ENCODE measurements around the gene TOR1AIP2. TPM values are rescaled to one million over a fixed set of nuclear protein-coding genes. Genes with fewer than 3 reads are reported as not detected.

Gene TOR1AIP2
- total and polyA plus RNA-seq, 2 of the 8 experiments (the other 6 are each of a cell fraction or from before 2014, with no cell fraction given), result 12.1 to 75.2 TPM

- FAIRE-seq, result no peak
- no peak overlapping the region for H3K4me2 ChIP-seq (ENCODE audit: insufficient read depth in 1 of 2, low read depth in 2 of 2, low read length in 2 of 2)
- no peak overlapping the region for H4K8ac ChIP-seq (ENCODE audit: extremely low read depth, insufficient read depth, low read length)
- peak in 1 of 2 experiments; percentile 38 for DNase-seq (ENCODE audit: low read depth in 1 of 2, low spot score in 2 of 2)
- no peaks in the 10 kb centered on the region for H4K20me1 ChIP-seq (replicated peaks in 1 of 2; ENCODE audit: control insufficient read depth in 1 of 2, insufficient read depth in 2 of 2, low read length in 2 of 2)
- no peak overlapping the region for H2AK5ac ChIP-seq (ENCODE audit: low read depth, low read length)
- WGBS, 2 experiments (ENCODE audit: extremely low coverage in 1 of 2, insufficient coverage in 1 of 2, insufficient read length in 1 of 2, insufficient replicate concordance in 2 of 2, low coverage in 1 of 2, low lambda C conversion rate in 2 of 2, missing lambda C conversion rate in 1 of 2), result 85% methylated on average over 7 of the region's 7 CpGs; no CpG with 5 or more reads in 1 of the 2 experiments
- no peaks in the 10 kb centered on the region for H3K9me3 ChIP-seq (ENCODE audit: insufficient read depth in 2 of 2, low read depth in 1 of 2, low read length in 1 of 2)
- no peak for TF ChIP-seq KDM5A (IDR thresholded peaks at IDR 0.05; ENCODE audit: low read length)
- no peak overlapping the region for H4K5ac ChIP-seq (ENCODE audit: insufficient read length, low read depth, low read length)
- ChIA-PET POLR2A (ENCODE audit: partially characterized antibody) (interaction anchor here (0.6 kb wide), 1 partner anchor 228 kb away, joined by 3 read pairs; no protein-coding TSS in a partner anchor), CTCF (ENCODE audit: partially characterized antibody) (interaction anchor here (18.9 kb wide), 1 partner anchor 16 kb away, joined by 251 read pairs; no protein-coding TSS in a partner anchor)
- H3K36me3 ChIP-seq (ENCODE audit: control insufficient read depth in 2 of 4, insufficient read depth in 4 of 4, low read length in 3 of 4), result no peaks in the 10 kb centered on the region
- H2BK5ac ChIP-seq (ENCODE audit: low read depth, low read length), result no peak overlapping the region
- no peak overlapping the region for H4K91ac ChIP-seq (replicated peaks; ENCODE audit: insufficient read length, low read length)
- no peak overlapping the region for H2BK120ac ChIP-seq (replicated peaks; ENCODE audit: low read depth, low read length)
- no peak overlapping the region for H3K4ac ChIP-seq (replicated peaks; ENCODE audit: insufficient read length, low read depth, low read length)
- H3K23ac ChIP-seq (ENCODE audit: insufficient read length), result no peak overlapping the region
- H3K4me3 ChIP-seq (ENCODE audit: extremely low read depth in 1 of 4, insufficient read depth in 2 of 4, low read depth in 3 of 4, low read length in 4 of 4), result no peak overlapping the region
- H3K9ac ChIP-seq (replicated peaks in 1 of 4; ENCODE audit: extremely low read depth in 1 of 4, low read depth in 3 of 4, low read length in 3 of 4), result no peak overlapping the region
- H3K27ac ChIP-seq (ENCODE audit: low read depth, low read length), result no peak overlapping the region
- H3K4me1 ChIP-seq (replicated peaks in 1 of 4; ENCODE audit: control insufficient read depth in 3 of 4, insufficient read depth in 4 of 4, low read length in 3 of 4), result peaks cover 0 to 7% (median 4%) of the 10 kb centered on the region in 4 experiments; a peak in 5 of 7 replicates
- no peak overlapping the region for H3K18ac ChIP-seq (ENCODE audit: extremely low read depth, low read length)
- no peaks in the 10 kb centered on the region; the same call in 1 of the 2 replicates for H3K79me1 ChIP-seq (ENCODE audit: low read depth, low read length)
- H2BK20ac ChIP-seq (ENCODE audit: low read length), result no peak overlapping the region
- no peak overlapping the region for H2AFZ ChIP-seq (ENCODE audit: low read length)
- no peak overlapping the region for H2BK12ac ChIP-seq (ENCODE audit: low read depth, low read length)
- H3K27me3 ChIP-seq (replicated peaks in 1 of 4; ENCODE audit: control insufficient read depth in 3 of 4, extremely low read depth in 1 of 4, insufficient read depth in 3 of 4, low read length in 3 of 4), result no peaks in the 10 kb centered on the region
- H3K23me2 ChIP-seq (ENCODE audit: low read depth, low read length), result no peaks in the 10 kb centered on the region
- no peaks in the 10 kb centered on the region for H3K79me2 ChIP-seq (ENCODE audit: control insufficient read depth in 1 of 2, insufficient read depth in 2 of 2, low read length in 2 of 2)
- no peak overlapping the region for H2BK15ac ChIP-seq (ENCODE audit: low read length)
- no peak overlapping the region for H3K14ac ChIP-seq (ENCODE audit: insufficient read length)
- no peak overlapping the region for H3K56ac ChIP-seq (replicated peaks; ENCODE audit: insufficient read length, low read depth, low read length)
Measured at GRCh38 chr1:179826626-179827280, 50.9 kb downstream of the TOR1AIP2 start.

All from H1 (cell line).